Activated effector memory CD4-positive, alpha-beta T cell treated with anti-CD3 and anti-CD28 coated beads, Interleukin-2, amount 50 U/mL, for 16 hours (primary cell): ENCODE data around the gene ENTPD7.
A peak's percentile ranks its signal among the peaks of the same experiment; 100 is the strongest.
"Not testable (repeated sequence)": the region's sequence is repeated elsewhere in the genome, so short reads cannot be mapped to it uniquely, and the experiment has no call there.

ENCODE experiments used
- DNase-seq: peaks from one replicate; pipeline ENCODE4 v3.0.0-alpha.2; 2020

Gene ENTPD7

GRCh38 chr10:99659031-99659867 is at the start of gene ENTPD7:
TSS of gene ENTPD7 (plus strand) at chr10:99659509. CDS start at chr10:99659957, 448 bp downstream.
- peak; percentile 96 for DNase-seq

DNA sequence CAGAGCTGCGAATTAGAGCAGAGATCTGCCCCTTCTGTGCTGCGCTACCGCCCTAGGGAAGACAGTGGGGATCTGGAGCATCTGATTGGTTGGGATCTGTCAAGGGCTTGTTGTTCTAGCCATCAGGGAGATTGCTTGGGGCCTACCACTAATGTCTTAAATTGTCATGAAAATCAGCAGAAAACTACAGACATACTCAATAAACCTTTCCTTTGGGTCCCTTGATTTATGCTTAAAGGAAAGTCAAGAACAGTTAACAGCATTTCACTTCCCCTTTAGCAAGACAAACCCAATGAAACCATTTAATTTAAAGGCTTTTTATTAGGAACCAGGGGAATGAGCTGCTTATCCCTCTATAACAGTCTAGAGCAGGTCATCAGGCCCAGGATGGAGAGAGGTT is 49.1 kb upstream of the ENTPD7 start:
- DNase-seq, result no peak

DNA sequence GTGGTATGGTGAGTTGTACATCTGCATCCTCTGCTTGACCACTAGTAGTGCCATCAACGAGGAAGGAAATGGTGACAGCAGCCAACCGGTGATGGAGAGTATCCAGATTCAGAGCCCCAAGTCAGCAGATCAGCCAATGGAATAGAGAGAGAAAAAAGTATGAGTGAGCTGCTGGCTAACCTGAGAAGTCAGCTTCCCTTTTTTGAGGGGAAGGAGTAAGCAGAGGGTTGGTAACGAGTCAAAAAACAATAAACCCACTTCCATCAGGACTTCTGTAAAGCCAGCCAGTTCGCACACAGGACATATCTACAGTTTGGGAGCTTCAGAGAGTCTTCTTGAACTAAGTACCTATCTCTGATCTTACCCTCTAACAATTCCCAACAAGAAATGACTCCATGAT is 48.0 kb upstream of the ENTPD7 start:
- DNase-seq, result no peak

DNA sequence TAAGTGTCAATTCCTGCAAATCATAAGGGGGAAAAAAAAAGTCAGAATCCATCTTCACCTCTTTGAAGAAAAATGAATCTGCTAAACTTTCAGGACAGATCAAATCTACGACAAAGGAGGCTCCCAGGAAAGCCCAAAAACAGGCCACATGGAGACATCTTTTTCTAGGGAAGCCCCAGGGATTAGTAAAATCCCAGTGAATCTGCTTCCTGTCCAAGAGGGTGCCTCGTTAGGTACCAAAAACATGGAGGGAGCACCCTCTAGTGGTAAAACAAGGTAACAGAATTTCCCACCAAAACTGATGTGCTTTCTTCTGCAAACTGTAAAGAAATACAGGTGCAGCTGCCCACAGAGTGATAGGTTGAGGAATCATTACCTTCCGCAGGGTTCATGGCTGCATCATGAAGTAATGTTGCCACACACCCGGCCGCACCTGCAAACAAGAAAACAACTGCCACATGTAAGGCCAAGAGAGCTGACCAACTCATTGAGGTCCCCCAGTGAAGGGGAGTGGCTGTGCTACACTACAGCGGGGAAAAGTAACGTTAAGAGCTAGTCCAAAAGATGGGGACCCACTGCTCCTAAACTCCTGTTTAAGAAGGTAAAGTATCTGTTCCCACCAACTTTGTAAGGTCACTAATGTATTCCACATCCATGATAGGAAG is 47.0 kb upstream of the ENTPD7 start:
- no peak for DNase-seq

GRCh38 chr10:99615426-99615825 is 43.9 kb upstream of the ENTPD7 start:
- DNase-seq, result no peak

GRCh38 chr10:99617696-99618095 is 41.6 kb upstream of the ENTPD7 start:
- DNase-seq, result no peak

DNA sequence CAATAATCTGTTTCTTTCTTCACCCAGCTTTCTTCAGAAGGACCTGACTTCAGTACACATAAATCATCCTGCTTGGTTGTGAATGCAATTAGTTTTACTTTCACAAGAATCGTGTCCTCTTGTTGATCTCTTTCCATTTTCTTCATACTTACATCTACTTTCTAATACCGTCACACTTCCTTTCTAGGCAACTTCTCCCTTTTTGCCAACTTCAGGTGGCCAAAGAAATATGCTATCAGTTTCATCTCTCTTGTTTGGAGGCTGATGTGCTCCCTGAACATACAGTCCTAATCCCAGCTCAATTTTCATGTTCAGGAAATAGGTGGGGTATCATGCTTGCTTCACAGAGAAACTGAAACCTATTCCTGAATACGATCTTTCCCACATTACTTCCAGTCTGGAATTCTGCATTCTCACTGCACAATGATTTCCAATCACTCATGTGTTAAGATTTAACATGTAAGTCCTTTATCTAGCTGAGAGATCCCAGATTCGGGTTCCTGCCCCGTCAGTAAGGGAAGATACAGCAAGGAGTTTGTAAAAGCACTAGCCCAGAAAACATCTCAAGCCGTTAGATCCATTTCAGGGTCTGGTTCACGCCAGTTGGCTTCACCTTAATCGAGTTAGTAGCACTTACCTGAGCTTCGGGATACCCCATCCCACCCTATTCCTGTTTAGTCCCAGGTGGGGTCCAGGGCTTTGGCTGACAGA is 40.1 kb upstream of the ENTPD7 start:
- DNase-seq, result no peak

DNA sequence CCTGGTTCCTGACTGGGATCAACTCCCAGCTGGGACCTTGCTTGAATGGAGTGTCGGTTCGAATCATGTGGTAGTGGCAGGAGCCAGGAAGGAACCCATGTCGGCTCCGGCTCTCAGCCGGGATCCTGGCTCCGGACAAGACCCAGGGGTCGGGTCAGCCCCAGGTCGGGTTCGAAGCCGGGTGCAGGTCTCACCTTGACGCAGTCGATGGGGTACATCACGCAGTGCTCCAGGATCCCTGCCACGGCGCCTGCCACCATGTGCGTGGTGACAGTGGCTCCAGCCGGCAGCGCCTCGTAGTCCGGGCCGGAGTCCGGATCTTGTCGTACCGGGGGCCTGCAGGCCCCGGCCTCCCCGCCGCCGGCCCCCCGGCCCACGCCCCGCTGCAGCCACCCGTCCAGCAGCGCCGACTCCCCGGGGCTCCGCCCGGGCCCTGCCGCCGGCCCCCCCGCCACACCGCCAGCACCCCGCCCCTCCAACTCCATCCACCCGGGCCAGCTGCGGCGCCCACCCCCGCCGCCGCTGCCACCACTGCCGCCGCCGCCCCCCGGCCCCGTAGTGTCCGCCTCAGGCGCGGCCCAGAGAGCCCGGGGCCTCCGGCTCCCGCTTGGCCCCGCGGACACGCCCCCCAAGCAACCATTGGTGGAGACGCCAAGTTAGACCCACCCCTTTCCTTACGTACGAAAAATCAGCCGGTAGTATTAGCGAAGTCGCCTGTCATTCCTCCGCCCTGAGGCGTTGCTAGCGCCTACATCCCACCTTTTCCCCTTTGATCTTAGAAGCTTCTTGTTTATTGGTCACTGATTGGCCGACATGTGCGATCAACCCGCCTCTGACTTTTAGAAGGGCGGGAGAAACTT is 39.2 kb upstream of the ENTPD7 start, which contains the start of gene SLC25A28:
Gene SLC25A28, minus strand, starts transcription at position 589 of the 860 bp plus-strand sequence. Its CDS starts 104 bp downstream, at position 485.
- DNase-seq, result peak; percentile 97

DNA sequence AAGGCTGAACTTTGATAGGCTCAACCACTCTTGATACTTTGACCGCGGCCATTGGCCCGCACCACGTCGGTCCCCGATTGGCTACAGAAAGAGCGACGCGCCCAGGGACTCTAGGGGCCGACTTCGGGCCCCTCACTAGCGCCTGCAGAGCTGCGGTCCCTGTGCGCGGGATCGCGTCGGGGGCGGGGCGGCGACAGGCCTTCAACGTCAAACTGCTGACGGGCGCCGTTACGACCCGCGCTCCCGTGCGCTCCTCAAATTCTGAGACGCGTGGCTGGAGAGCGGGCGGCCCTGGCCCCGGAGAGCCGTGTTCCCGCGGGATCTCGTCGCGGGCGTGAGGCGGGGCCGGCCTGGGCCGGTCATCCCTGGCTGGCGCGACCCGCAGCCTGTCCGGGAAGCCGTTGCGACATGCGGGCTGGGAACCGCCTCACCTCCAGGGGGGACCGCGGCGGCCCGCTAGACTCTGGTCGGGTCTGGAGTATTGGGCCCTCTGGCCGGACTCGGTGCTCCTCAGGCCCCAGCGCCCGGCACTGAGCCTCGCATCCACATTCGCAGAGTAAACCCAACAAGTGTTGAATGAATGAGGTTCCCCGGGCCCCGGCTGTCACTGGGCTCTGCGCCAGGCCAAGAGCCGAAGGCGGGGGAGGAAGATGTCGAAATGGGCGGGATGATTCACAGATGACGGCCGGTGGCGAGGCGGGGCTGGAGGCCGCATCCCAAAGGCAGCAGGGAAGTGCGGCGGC is 38.4 kb upstream of the ENTPD7 start:
- DNase-seq, result peak; percentile 96

DNA sequence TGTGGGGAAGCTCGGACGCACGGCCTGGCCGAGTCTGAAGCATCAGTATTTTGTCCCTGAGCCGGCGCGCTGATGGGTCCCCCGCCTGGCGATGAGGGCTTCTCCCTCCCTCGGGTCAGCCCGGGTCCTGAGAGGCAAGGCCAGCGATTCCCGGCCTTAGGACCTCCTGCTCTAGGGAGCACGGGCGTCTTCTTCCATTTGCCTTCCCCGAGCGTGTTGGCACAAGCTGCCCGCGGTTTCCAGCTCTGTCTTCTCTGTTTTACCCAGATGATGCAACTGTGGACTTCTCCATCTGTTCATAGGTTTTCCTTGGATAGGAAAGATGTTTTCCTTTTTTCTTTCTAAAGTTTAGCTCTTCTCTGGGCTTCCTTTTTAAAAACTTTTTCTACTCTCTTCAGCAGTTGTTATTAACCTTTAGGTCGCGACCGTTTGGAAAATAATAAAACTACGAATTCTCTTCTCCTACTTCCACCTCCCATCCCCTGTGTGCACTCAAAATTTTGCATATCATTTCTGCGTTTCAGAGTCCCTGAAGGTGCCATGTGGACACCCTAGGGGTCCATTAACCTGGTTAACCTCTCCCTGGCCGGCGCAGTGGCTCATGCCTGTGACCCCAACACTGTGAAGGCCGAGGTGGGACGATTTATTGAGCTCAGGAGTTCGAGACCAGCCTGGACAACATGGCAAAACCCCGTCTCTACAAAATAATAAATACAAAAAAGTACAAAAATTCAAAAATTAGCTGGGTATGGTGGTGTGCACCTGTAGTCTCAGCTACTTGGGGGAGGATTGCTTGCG is 37.7 kb upstream of the ENTPD7 start:
- DNase-seq, result no peak

DNA sequence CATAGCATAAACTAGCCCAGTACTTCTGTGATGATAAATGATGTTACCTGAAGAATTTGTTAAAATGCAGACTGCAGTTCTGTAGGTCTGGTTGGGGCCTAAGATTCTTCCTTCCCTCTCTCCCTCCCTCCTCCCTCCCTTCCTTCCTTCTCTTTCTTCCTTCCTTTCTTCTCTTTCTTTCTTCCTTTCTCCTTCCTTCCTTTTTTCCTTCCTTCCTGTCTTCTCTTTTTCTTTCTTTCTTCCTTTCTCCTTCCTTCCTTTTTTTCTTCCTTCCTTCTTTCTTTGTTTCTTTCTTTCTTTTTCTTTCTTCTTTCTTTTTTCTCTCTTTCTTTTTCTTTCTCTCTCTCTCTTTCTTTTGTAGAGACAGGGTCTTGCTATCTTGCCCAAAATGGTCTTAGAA is 35.4 kb upstream of the ENTPD7 start:
- DNase-seq, result no peak

GRCh38 chr10:99625124-99625523 is 34.2 kb upstream of the ENTPD7 start:
- not testable (repeated sequence) for DNase-seq

GRCh38 chr10:99628923-99629624 is 30.2 kb upstream of the ENTPD7 start:
- DNase-seq, result no peak

- no peak for DNase-seq
Observed at GRCh38 chr10:99629625-99629978, 29.7 kb upstream of the ENTPD7 start.

- DNase-seq, result no peak
Observed at GRCh38 chr10:99630433-99630832, 28.9 kb upstream of the ENTPD7 start.

DNA sequence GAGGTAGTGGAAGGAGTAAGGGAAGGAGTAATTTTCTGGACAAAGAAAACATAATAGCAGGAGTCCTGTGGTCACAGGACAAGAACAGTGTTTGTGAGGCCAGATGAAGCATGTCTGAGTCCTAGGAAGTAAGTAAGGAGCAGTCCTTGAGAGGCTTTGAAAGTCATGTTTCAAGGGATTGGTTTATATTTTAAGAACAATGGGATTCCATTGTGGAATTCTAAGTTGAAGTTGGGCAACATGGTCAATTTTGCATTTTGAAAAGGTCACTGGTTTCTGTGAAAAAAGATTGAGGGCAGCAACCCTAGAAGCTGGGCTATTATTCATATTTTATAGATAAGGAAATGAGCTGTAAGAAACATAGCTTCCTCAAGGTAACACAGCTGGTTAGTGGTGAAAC is 28.3 kb upstream of the ENTPD7 start:
- no peak for DNase-seq

- DNase-seq, result no peak
Observed at GRCh38 chr10:99631496-99631895, 27.8 kb upstream of the ENTPD7 start.

DNA sequence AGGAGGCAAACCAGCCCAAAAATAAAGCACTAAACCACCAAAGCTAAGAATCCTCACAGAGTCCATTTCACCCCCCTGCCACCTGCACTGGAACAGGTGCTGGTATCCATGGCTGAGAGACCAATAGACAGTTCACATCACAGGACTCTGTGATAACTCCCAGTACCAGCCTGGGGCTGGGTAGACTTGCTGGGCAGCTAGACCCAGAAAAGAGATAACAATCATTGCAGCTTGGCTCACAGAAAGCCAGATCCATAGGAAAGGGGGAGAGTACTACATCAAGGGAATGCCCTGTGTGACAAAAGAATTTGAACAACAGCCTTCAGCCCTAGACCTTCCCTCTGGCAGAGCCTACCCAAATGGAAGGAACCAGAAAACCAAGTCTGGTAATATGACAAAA is 25.5 kb upstream of the ENTPD7 start:
- DNase-seq, result no peak

- no peak for DNase-seq
Observed at GRCh38 chr10:99647601-99648151, 11.6 kb upstream of the ENTPD7 start.

DNA sequence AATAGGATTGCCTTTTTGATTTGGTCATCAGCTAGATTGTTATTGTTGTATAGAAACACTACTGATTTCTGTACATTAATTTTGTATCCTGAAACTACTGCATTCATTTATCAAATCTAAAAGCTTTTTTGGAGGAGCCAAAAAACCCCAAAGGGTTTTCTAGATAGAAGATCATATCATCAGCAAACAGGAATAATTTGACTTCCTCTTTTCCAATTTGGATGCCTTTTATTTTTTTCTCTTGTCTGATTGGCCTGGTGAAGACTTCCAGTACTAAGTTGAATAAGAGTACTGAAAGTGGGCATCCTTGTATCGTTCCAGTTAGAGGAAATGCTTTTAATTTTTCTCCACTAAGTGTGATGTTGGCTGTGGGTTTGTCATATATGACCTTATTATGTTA is 10.6 kb upstream of the ENTPD7 start:
- DNase-seq, result no peak
